PFSK-1 (cell line): ENCODE data around the gene PAQR4.

Experiments used
- FOXP2 ChIP-seq: optimal IDR thresholded peaks from 2 replicates; pipeline ENCODE3; 2011; ENCODE audit warnings: borderline replicate concordance, control low read depth, inconsistent platforms; ENCODE audit not compliant: insufficient read depth; ENCODE audit errors: extremely low read length, extremely low read depth
- POLR2AphosphoS5 ChIP-seq: IDR thresholded peaks from 2 replicates; pipeline ENCODE4 v1.6.1; 2012; ENCODE audit warnings: low read depth, mild to moderate bottlenecking, control low read depth, low read length, moderate library complexity
- SIN3A ChIP-seq: IDR thresholded peaks from 2 replicates; pipeline ENCODE4 v1.6.1; 2012; ENCODE audit warnings: mild to moderate bottlenecking, low read length, moderate library complexity, borderline replicate concordance; ENCODE audit not compliant: insufficient read depth
- TAF1 ChIP-seq: IDR thresholded peaks from 2 replicates; pipeline ENCODE4 v1.6.1; 2012; ENCODE audit warnings: low read length, control low read depth, borderline replicate concordance; ENCODE audit not compliant: insufficient read depth
- TF ChIP-seq, protein P1 (sequence below), 2 experiments: IDR thresholded peaks; 2 replicates each; pipeline versions ENCODE4 v1.6.1 to v1.8.0; 2011 to 2012; ENCODE audit warnings: low read depth in 2 of 2, low read length in 2 of 2, control low read depth in 1 of 2, inconsistent platforms in 1 of 2, mild to moderate bottlenecking in 1 of 2, moderate library complexity in 1 of 2; ENCODE audit not compliant: insufficient read depth in 1 of 2

Gene PAQR4

GRCh38 chr16:3007059-3007956 lies 38.2 kb downstream of the PAQR4 start:
- TF ChIP-seq TAF1 (no peak), FOXP2 (no peak), SIN3A (no peak), POLR2AphosphoS5 (no peak)
- TF ChIP-seq, protein P1, sequence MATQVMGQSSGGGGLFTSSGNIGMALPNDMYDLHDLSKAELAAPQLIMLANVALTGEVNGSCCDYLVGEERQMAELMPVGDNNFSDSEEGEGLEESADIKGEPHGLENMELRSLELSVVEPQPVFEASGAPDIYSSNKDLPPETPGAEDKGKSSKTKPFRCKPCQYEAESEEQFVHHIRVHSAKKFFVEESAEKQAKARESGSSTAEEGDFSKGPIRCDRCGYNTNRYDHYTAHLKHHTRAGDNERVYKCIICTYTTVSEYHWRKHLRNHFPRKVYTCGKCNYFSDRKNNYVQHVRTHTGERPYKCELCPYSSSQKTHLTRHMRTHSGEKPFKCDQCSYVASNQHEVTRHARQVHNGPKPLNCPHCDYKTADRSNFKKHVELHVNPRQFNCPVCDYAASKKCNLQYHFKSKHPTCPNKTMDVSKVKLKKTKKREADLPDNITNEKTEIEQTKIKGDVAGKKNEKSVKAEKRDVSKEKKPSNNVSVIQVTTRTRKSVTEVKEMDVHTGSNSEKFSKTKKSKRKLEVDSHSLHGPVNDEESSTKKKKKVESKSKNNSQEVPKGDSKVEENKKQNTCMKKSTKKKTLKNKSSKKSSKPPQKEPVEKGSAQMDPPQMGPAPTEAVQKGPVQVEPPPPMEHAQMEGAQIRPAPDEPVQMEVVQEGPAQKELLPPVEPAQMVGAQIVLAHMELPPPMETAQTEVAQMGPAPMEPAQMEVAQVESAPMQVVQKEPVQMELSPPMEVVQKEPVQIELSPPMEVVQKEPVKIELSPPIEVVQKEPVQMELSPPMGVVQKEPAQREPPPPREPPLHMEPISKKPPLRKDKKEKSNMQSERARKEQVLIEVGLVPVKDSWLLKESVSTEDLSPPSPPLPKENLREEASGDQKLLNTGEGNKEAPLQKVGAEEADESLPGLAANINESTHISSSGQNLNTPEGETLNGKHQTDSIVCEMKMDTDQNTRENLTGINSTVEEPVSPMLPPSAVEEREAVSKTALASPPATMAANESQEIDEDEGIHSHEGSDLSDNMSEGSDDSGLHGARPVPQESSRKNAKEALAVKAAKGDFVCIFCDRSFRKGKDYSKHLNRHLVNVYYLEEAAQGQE (IDR thresholded peaks at IDR 0.05; ENCODE audit: insufficient read depth in 1 of 2, low read depth in 2 of 2, low read length in 2 of 2) = no peak

- TF ChIP-seq TAF1 = no peak
- no peak for TF ChIP-seq FOXP2
- TF ChIP-seq SIN3A = no peak
- TF ChIP-seq POLR2AphosphoS5 = no peak
- TF ChIP-seq, protein P1 (IDR thresholded peaks at IDR 0.05; ENCODE audit: insufficient read depth in 1 of 2, low read depth in 2 of 2, low read length in 2 of 2) = no peak
Measured at GRCh38 chr16:3007957-3008689, 39.0 kb downstream of the PAQR4 start.

GRCh38 chr16:3008690-3009037 lies 39.5 kb downstream of the PAQR4 start:
- TF ChIP-seq, protein P1 (IDR thresholded peaks at IDR 0.05; ENCODE audit: insufficient read depth in 1 of 2, low read depth in 2 of 2, low read length in 2 of 2) = no peak
- TF ChIP-seq FOXP2 (no peak), TAF1 (no peak), POLR2AphosphoS5 (no peak), SIN3A (no peak)

- TF ChIP-seq POLR2AphosphoS5 (no peak), FOXP2 (no peak), SIN3A (no peak), TAF1 (no peak)
- TF ChIP-seq, protein P1 (IDR thresholded peaks at IDR 0.05; ENCODE audit: insufficient read depth in 1 of 2, low read depth in 2 of 2, low read length in 2 of 2) = no peak
Measured at GRCh38 chr16:3009568-3010390, 40.6 kb downstream of the PAQR4 start.
